Measurements from ENCODE around the gene WFDC6.

The WFDC6 gene

DNA sequence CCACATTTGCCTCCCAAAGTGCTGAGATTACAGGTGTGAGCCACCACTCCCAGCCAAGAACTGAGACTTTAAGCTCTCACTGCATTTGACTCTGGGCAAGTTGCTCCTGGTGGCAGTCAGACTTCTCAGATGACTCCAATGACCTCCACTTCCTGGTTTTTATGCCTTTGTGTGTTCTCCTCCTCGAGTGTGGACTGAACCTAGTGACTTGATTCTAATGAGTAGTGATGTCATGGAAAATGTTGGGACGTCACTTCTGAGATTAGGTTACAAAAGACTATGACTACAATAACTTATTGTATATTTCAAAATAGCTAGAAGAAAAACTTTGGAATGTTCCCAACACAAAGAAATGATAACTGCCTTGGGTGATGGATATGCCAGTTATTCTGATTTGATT lies 35.9 kb downstream of the WFDC6 start:
- Histone ChIP-seq H3K9ac (ENCODE audit: low read length) (no peak overlapping the region), H4K20me1 (ENCODE audit: insufficient read depth, low read length) (no peaks in the 10 kb centered on the region; the same call in 1 of the 2 replicates), H3K4me2 (ENCODE audit: low read length) (no peak overlapping the region), H3K27ac (ENCODE audit: low read length) (no peak overlapping the region), H3K4me1 (ENCODE audit: low read length) (peaks cover 22% of the 10 kb centered on the region), H3K79me2 (ENCODE audit: low read length) (no peaks in the 10 kb centered on the region), H3K4me3 (ENCODE audit: low read length) (no peak overlapping the region), H3K36me3 (replicated peaks; ENCODE audit: low read depth, low read length) (no peaks in the 10 kb centered on the region), H3K27me3 (ENCODE audit: low read depth, low read length) (peaks cover 76% of the 10 kb centered on the region), H2AFZ (ENCODE audit: low read depth, low read length) (no peak overlapping the region), H3K9me3 (ENCODE audit: insufficient read depth, low read length) (no peaks in the 10 kb centered on the region)
- no peak for TF ChIP-seq CTCF (IDR thresholded peaks at IDR 0.05; ENCODE audit: low read depth, low read length)
- TF ChIP-seq EZH2phosphoT487 (IDR thresholded peaks at IDR 0.05; ENCODE audit: low read depth), result no peak

GRCh38 chr20:45502561-45502960 lies 36.7 kb downstream of the WFDC6 start:
- Histone ChIP-seq H3K79me2 (ENCODE audit: low read length) (no peaks in the 10 kb centered on the region), H3K4me3 (ENCODE audit: low read length) (no peak overlapping the region), H3K27me3 (ENCODE audit: low read depth, low read length) (peaks cover 74% of the 10 kb centered on the region), H3K27ac (ENCODE audit: low read length) (no peak overlapping the region), H3K9me3 (ENCODE audit: insufficient read depth, low read length) (no peaks in the 10 kb centered on the region), H2AFZ (ENCODE audit: low read depth, low read length) (no peak overlapping the region), H3K4me1 (ENCODE audit: low read length) (peaks cover 13% of the 10 kb centered on the region), H4K20me1 (ENCODE audit: insufficient read depth, low read length) (no peaks in the 10 kb centered on the region; the same call in 1 of the 2 replicates), H3K36me3 (replicated peaks; ENCODE audit: low read depth, low read length) (no peaks in the 10 kb centered on the region), H3K9ac (ENCODE audit: low read length) (no peak overlapping the region), H3K4me2 (ENCODE audit: low read length) (no peak overlapping the region)
- TF ChIP-seq EZH2phosphoT487 (IDR thresholded peaks at IDR 0.05; ENCODE audit: low read depth), result no peak
- no peak for TF ChIP-seq CTCF (IDR thresholded peaks at IDR 0.05; ENCODE audit: low read depth, low read length)

GRCh38 chr20:45501600-45501999 lies 37.7 kb downstream of the WFDC6 start:
- Histone ChIP-seq H2AFZ (ENCODE audit: low read depth, low read length) (no peak overlapping the region), H3K9ac (ENCODE audit: low read length) (no peak overlapping the region), H3K27ac (ENCODE audit: low read length) (no peak overlapping the region), H3K27me3 (ENCODE audit: low read depth, low read length) (peaks cover 80% of the 10 kb centered on the region), H3K4me2 (ENCODE audit: low read length) (no peak overlapping the region), H4K20me1 (ENCODE audit: insufficient read depth, low read length) (no peaks in the 10 kb centered on the region), H3K36me3 (replicated peaks; ENCODE audit: low read depth, low read length) (no peaks in the 10 kb centered on the region), H3K79me2 (ENCODE audit: low read length) (no peaks in the 10 kb centered on the region), H3K4me1 (ENCODE audit: low read length) (peaks cover 4% of the 10 kb centered on the region), H3K9me3 (ENCODE audit: insufficient read depth, low read length) (no peaks in the 10 kb centered on the region), H3K4me3 (ENCODE audit: low read length) (no peak overlapping the region)
- TF ChIP-seq CTCF (IDR thresholded peaks at IDR 0.05; ENCODE audit: low read depth, low read length), result no peak
- no peak for TF ChIP-seq EZH2phosphoT487 (IDR thresholded peaks at IDR 0.05; ENCODE audit: low read depth)

DNA sequence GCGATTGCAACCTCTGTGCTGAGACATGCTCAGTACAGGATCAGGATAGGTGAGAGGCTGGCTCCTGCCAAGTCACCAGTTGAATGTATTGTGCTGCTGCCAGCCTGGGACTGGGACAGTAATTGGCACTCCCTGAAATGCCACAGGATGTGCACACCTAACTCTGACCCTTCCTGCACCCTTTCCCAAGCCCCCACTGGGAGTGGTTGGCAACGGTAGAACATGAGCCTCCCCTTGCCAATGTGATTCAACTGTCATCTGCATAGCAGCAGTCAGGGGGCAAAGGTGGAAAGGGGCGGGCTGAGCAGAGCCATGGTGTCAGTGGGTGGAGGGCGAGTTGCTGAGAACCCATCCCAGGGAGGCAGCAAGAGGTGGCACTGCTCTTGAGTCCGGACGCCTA lies 39.3 kb downstream of the WFDC6 start:
- Histone ChIP-seq H3K4me2 (ENCODE audit: low read length) (no peak overlapping the region), H3K4me3 (ENCODE audit: low read length) (no peak overlapping the region), H3K9ac (ENCODE audit: low read length) (no peak overlapping the region), H3K36me3 (replicated peaks; ENCODE audit: low read depth, low read length) (no peaks in the 10 kb centered on the region), H4K20me1 (ENCODE audit: insufficient read depth, low read length) (no peaks in the 10 kb centered on the region), H3K9me3 (ENCODE audit: insufficient read depth, low read length) (no peaks in the 10 kb centered on the region), H3K27ac (ENCODE audit: low read length) (no peak overlapping the region), H3K27me3 (ENCODE audit: low read depth, low read length) (peaks cover 88% of the 10 kb centered on the region), H3K79me2 (ENCODE audit: low read length) (no peaks in the 10 kb centered on the region), H3K4me1 (ENCODE audit: low read length) (no peaks in the 10 kb centered on the region), H2AFZ (ENCODE audit: low read depth, low read length) (no peak overlapping the region)
- TF ChIP-seq CTCF (IDR thresholded peaks at IDR 0.05; ENCODE audit: low read depth, low read length) (no peak), EZH2phosphoT487 (IDR thresholded peaks at IDR 0.05; ENCODE audit: low read depth) (no peak)
